ENCODE results near the gene SNAP29. TPM values are rescaled to one million over a fixed set of nuclear protein-coding genes. Genes with fewer than 3 reads are reported as not detected.

Gene SNAP29
- total and polyA plus RNA-seq, 9 of the 15 experiments (the other 6 are each of a cell fraction or from before 2014, with no cell fraction given): 19.5 to 250 (median 75.9) TPM

DNA sequence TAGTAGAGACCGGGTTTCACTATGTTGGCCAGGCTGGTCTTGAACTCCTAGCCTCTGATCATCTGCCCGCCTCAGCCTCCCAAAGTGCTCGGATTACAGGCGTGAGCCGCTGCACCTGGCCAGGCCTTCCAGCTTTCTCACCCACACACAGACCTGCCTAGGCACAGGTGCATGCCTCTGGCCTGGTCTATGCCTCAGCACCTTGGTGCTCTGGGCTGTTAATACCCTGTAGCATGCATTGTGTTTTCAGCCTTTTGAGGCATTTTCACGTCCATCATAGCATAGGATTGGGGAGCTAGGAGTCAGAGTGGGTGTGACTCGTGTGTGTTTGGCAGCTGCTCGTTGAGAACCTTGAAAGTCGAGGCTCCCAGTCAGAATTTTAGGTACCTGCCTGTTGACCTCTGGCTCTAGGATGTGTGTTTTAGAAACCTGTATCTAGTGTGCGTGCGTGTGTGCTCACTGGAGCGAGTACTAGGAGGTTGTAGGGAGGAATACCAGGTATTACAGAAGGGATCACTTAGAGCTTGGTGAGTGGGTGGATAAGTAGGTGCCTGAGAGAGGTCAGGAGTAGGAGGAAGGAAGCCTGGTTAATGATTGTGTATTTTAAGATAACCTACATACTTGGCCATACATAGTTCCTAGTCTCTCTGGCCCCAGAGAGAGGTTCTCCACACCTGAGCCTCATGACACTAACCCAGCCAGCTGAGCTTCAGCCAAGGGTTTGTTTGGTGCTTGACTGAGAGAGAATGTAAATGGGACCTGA, 78.4 kb downstream of the SNAP29 start (continued):
- TF ChIP-seq, protein P1, sequence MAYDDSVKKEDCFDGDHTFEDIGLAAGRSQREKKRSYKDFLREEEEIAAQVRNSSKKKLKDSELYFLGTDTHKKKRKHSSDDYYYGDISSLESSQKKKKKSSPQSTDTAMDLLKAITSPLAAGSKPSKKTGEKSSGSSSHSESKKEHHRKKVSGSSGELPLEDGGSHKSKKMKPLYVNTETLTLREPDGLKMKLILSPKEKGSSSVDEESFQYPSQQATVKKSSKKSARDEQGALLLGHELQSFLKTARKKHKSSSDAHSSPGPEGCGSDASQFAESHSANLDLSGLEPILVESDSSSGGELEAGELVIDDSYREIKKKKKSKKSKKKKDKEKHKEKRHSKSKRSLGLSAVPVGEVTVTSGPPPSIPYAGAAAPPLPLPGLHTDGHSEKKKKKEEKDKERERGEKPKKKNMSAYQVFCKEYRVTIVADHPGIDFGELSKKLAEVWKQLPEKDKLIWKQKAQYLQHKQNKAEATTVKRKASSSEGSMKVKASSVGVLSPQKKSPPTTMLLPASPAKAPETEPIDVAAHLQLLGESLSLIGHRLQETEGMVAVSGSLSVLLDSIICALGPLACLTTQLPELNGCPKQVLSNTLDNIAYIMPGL (CRISPR knock-in tag; IDR thresholded peaks at IDR 0.05): 0 out of 2 replicates have a peak, but pooled peaks have one; percentile 26

DNA sequence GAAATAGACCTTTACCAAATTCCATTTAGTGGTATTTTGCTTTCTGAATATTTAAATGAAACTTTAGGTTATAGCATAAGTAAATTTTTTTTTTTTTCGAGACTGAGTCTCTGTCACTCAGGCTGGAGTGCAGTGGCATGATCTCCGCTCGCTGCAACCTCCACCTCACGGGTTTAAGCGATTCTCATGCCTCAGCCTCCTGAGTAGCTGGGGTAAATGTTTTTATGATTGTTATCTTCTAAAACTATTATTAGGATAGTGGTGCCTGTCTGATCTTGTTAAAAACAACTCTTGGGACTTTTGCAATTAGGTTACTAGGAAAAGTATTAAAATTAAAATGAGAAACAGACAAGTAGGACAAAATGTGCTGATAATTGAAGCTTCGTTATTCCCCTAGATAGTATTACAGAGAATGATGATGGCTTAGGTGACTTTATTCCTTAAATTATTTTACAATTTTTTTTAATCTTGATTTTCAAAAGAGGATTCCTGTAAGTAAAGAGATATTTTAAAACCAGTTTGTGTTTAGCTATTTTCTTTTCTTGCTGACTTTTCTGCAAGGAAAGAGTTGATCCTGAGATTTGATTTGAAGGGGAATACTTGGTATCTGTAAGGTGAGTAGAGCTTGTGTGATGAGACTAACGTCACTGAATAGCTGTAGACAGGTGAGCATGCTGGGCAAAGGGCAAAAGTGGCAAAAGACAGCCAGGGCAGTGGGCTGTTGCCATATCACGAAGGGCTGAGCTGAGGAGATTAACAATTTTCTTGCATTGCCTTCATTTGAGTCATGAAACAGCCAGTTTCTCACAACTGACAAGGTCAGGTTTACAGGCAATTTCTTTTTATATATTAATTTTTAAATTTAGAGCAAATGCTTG, 79.2 kb downstream of the SNAP29 start:
- BruUV-seq (replicated peaks): TSS peak; percentile 4
- TF ChIP-seq, protein P2, sequence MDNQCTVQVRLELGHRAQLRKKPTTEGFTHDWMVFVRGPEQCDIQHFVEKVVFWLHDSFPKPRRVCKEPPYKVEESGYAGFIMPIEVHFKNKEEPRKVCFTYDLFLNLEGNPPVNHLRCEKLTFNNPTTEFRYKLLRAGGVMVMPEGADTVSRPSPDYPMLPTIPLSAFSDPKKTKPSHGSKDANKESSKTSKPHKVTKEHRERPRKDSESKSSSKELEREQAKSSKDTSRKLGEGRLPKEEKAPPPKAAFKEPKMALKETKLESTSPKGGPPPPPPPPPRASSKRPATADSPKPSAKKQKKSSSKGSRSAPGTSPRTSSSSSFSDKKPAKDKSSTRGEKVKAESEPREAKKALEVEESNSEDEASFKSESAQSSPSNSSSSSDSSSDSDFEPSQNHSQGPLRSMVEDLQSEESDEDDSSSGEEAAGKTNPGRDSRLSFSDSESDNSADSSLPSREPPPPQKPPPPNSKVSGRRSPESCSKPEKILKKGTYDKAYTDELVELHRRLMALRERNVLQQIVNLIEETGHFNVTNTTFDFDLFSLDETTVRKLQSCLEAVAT (IDR thresholded peaks at IDR 0.05): peak in 1 of 2 experiments; percentile 61; a peak in 2 of 4 replicates
- TF ChIP-seq ZNF77 (CRISPR knock-in tag; IDR thresholded peaks at IDR 0.05) (0 out of 2 replicates have a peak, but pooled peaks have one; percentile 44), TEAD1 (CRISPR knock-in tag; IDR thresholded peaks at IDR 0.05) (0 out of 4 replicates have a peak, but pooled peaks of 1 of the 2 experiments have one; percentile 46), SRF (CRISPR knock-in tag; IDR thresholded peaks at IDR 0.05) (0 out of 4 replicates have a peak, but pooled peaks of 1 of the 2 experiments have one; percentile 18), CSDE1 (IDR thresholded peaks at IDR 0.05) (no peak), KLF1 (tag; IDR thresholded peaks at IDR 0.05) (peak; percentile 36; the same call in 1 of the 2 replicates), ZNF644 (tag; IDR thresholded peaks at IDR 0.05; ENCODE audit: low read depth) (no peak)
- TF ChIP-seq, protein P3, sequence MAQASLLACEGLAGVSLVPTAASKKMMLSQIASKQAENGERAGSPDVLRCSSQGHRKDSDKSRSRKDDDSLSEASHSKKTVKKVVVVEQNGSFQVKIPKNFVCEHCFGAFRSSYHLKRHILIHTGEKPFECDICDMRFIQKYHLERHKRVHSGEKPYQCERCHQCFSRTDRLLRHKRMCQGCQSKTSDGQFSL (CRISPR knock-in tag; IDR thresholded peaks at IDR 0.05): no peak
- TF ChIP-seq, protein P3 (tag; IDR thresholded peaks at IDR 0.05): peak in 1 of 2 experiments; percentile 63; a peak in 1 of 4 replicates
- TF ChIP-seq, protein P4, sequence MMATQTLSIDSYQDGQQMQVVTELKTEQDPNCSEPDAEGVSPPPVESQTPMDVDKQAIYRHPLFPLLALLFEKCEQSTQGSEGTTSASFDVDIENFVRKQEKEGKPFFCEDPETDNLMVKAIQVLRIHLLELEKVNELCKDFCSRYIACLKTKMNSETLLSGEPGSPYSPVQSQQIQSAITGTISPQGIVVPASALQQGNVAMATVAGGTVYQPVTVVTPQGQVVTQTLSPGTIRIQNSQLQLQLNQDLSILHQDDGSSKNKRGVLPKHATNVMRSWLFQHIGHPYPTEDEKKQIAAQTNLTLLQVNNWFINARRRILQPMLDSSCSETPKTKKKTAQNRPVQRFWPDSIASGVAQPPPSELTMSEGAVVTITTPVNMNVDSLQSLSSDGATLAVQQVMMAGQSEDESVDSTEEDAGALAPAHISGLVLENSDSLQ (IDR thresholded peaks at IDR 0.05): peak; percentile 44; the same call in 1 of the 2 replicates

More for the DNA sequence above, 79.2 kb downstream of the SNAP29 start:
- Histone ChIP-seq H3K79me2 (ENCODE audit: control insufficient read depth, insufficient read depth, low read length) (peaks cover 97% of the 10 kb centered on the region), H3K36me3 (ENCODE audit: control insufficient read depth, insufficient read depth, low read length) (peaks cover 87% of the 10 kb centered on the region), H3K4me1 (replicated peaks in 1 of 2; ENCODE audit: control insufficient read depth in 2 of 2, insufficient read depth in 2 of 2, low read length in 2 of 2) (peaks cover 13 to 41% of the 10 kb centered on the region in 2 experiments), H3K27ac (ENCODE audit: extremely low read depth, low read depth, low read length) (no peak overlapping the region), H4K20me1 (replicated peaks; ENCODE audit: control insufficient read depth, insufficient read depth, low read length) (peaks cover 93% of the 10 kb centered on the region), H2AFZ (ENCODE audit: low read depth, low read length) (no peak overlapping the region), H3K9me1 (ENCODE audit: control insufficient read depth, insufficient read depth, low read length) (peaks cover 39% of the 10 kb centered on the region), H3K9me3 (replicated peaks; ENCODE audit: control insufficient read depth, insufficient read depth, low read depth, low read length) (no peaks in the 10 kb centered on the region), H3K4me3 (no peak overlapping the region), H3K4me2 (ENCODE audit: insufficient read depth, low read length) (peak overlapping the region; percentile 56; the same call in 1 of the 2 replicates), H3K9ac (ENCODE audit: insufficient read depth in 1 of 2, low read depth in 2 of 2, low read length in 2 of 2) (no peak overlapping the region), H3K27me3 (ENCODE audit: control insufficient read depth in 2 of 2, insufficient read depth in 2 of 2, low read length in 2 of 2) (no peaks in the 10 kb centered on the region)
- CTCF ChIA-PET (ENCODE audit: low intra/inter-chr PET ratio): no interaction called here
- no peak for DNase-seq (ENCODE audit: extremely low read depth in 1 of 4, low spot score in 3 of 4)
- 84% methylated on average over 8 of the region's 8 CpGs for WGBS (ENCODE audit: insufficient coverage, low coverage, missing lambda C conversion rate)
- POLR2A ChIA-PET: interaction anchor here (0.5 to 64.4 kb wide), 10 partner anchors 13 to 1011 kb away, joined by 3 to 1556 read pairs (median 4); partner anchors contain the start of genes AIFM3, CRKL and LZTR1
- intact Hi-C loops (cut with micrococcal nuclease) (no loop called here), in situ Hi-C loops (cut with MboI) (no loop called here)
- ATAC-seq: 0 out of 3 replicates have a peak, but pooled peaks have one; percentile 1
- FAIRE-seq: no peak
